ENCODE results near the gene CTXND2. TPM values are rescaled to one million over a fixed set of nuclear protein-coding genes. Genes with fewer than 3 reads are reported as not detected.

Gene CTXND2
- total and polyA plus RNA-seq, 9 of the 15 experiments (the other 6 are each of a cell fraction or from before 2014, with no cell fraction given), result not detected

- TF ChIP-seq STAT6 (CRISPR knock-in tag; IDR thresholded peaks at IDR 0.05) (no peak), PCBP1 (IDR thresholded peaks at IDR 0.05; ENCODE audit: low read depth, low read length, poor library complexity, severe bottlenecking) (no peak), TAF7 (tag; IDR thresholded peaks at IDR 0.05) (no peak), ADNP (tag; IDR thresholded peaks at IDR 0.05) (no peak), YBX1 (IDR thresholded peaks at IDR 0.05) (no peak), SMC3 (conservative IDR thresholded peaks at IDR 0.05; ENCODE audit: insufficient read depth, low read depth, low read length) (no peak), MAZ (CRISPR knock-in tag; conservative IDR thresholded peaks at IDR 0.05 in 1 of 2, IDR thresholded peaks at IDR 0.05 in 1 of 2) (no peak), ZNF609 (CRISPR knock-in tag; IDR thresholded peaks at IDR 0.05; ENCODE audit: borderline replicate concordance) (no peak), ZBTB11 (CRISPR knock-in tag; IDR thresholded peaks at IDR 0.05) (no peak), CBX8 (IDR thresholded peaks at IDR 0.05; ENCODE audit: borderline replicate concordance, extremely low read depth, low read depth, low read length, poor library complexity, severe bottlenecking) (no peak)
Measured at GRCh38 chr1:150928286-150928685, 41.4 kb downstream of the CTXND2 start (continued).
